H9 (cell line): ENCODE measurements around the gene RAB1B. TPM values are rescaled to one million over a fixed set of nuclear protein-coding genes. Genes with fewer than 3 reads are reported as not detected.

Experiments used
- DNase-seq: peaks from one replicate; pipeline ENCODE4 v3.0.0-alpha.2; 2017
- H2AFZ ChIP-seq: one replicate; pipeline ENCODE4 v1.6.1; 2013; ENCODE audit warnings: mild to moderate bottlenecking, low read length, control low read depth, moderate library complexity
- H2AK5ac ChIP-seq: 2 replicates; pipeline ENCODE4 v1.6.1; 2013; ENCODE audit warnings: low read length, control low read depth, mixed read lengths; ENCODE audit not compliant: insufficient read length
- H2BK120ac ChIP-seq: one replicate; pipeline ENCODE4 v1.6.1; 2013; ENCODE audit warnings: low read depth, mild to moderate bottlenecking, low read length, control low read depth, inconsistent platforms; ENCODE audit not compliant: poor library complexity, severe bottlenecking
- H2BK12ac ChIP-seq: 2 replicates; pipeline ENCODE4 v1.6.1; 2013; ENCODE audit warnings: low read length, control low read depth, mixed read lengths, low read depth; ENCODE audit not compliant: insufficient read length
- H2BK15ac ChIP-seq: 2 replicates; pipeline ENCODE4 v1.6.1; 2013; ENCODE audit warnings: low read depth, low read length, control low read depth
- H2BK20ac ChIP-seq: one replicate; pipeline ENCODE4 v1.6.1; 2013; ENCODE audit warnings: low read depth, mild to moderate bottlenecking, low read length, control low read depth, inconsistent platforms; ENCODE audit not compliant: poor library complexity, severe bottlenecking
- H2BK5ac ChIP-seq: 2 replicates; pipeline ENCODE4 v1.6.1; 2013; ENCODE audit warnings: low read length, control low read depth, mixed read lengths; ENCODE audit not compliant: insufficient read length
- H3K14ac ChIP-seq: 2 replicates; pipeline ENCODE4 v1.6.1; 2013; ENCODE audit warnings: low read length, control low read depth; ENCODE audit not compliant: insufficient read depth
- H3K18ac ChIP-seq: 2 replicates; pipeline ENCODE4 v1.6.1; 2013; ENCODE audit warnings: low read depth, mild to moderate bottlenecking, mixed read lengths, low read length, control low read depth; ENCODE audit not compliant: insufficient read length
- H3K23ac ChIP-seq: 2 replicates; pipeline ENCODE4 v1.6.1; 2013; ENCODE audit warnings: low read length, control low read depth, mixed read lengths, low read depth; ENCODE audit not compliant: insufficient read length
- H3K23me2 ChIP-seq: 2 replicates; pipeline ENCODE4 v1.6.1; 2013; ENCODE audit warnings: low read depth, mild to moderate bottlenecking, mixed read lengths, low read length, control low read depth; ENCODE audit not compliant: insufficient read length, poor library complexity, severe bottlenecking
- H3K27ac ChIP-seq: 2 replicates; pipeline ENCODE4 v1.5.1; 2013; ENCODE audit warnings: low read length, control low read depth, mixed read lengths, low read depth; ENCODE audit not compliant: insufficient read length
- H3K27me3 ChIP-seq: 2 replicates; pipeline ENCODE4 v1.6.1; 2013; ENCODE audit warnings: low read length, control low read depth, inconsistent platforms; ENCODE audit not compliant: insufficient read depth
- H3K4ac ChIP-seq: 2 replicates; pipeline ENCODE4 v1.6.1; 2013; ENCODE audit warnings: low read depth, mild to moderate bottlenecking, control low read depth, inconsistent platforms, low read length, moderate library complexity
- H3K4me1 ChIP-seq: 2 replicates; pipeline ENCODE4 v1.6.1; 2013; ENCODE audit warnings: low read length, control low read depth, inconsistent platforms; ENCODE audit not compliant: insufficient read depth
- H3K4me2 ChIP-seq: 2 replicates; pipeline ENCODE4 v1.6.1; 2013; ENCODE audit warnings: low read length, control low read depth, mixed read lengths; ENCODE audit not compliant: insufficient read length, insufficient read depth
- H3K56ac ChIP-seq: 2 replicates; pipeline ENCODE4 v1.6.1; 2013; ENCODE audit warnings: low read depth, mild to moderate bottlenecking, mixed read lengths, low read length, control low read depth; ENCODE audit not compliant: insufficient read length
- H3K79me1 ChIP-seq: 2 replicates; pipeline ENCODE4 v1.6.1; 2013; ENCODE audit warnings: low read depth, mild to moderate bottlenecking, moderate library complexity, low read length, control low read depth, inconsistent platforms; ENCODE audit not compliant: insufficient read depth, poor library complexity, severe bottlenecking
- H3K79me2 ChIP-seq: 2 replicates; pipeline ENCODE4 v1.6.1; 2013; ENCODE audit warnings: low read length, control low read depth, inconsistent platforms; ENCODE audit not compliant: insufficient read depth
- H3K9ac ChIP-seq: 2 replicates; pipeline ENCODE4 v1.6.1; 2013; ENCODE audit warnings: low read length, control low read depth, mixed read lengths; ENCODE audit not compliant: insufficient read length; ENCODE audit errors: extremely low read depth
- H3K9me3 ChIP-seq: one replicate; pipeline ENCODE4 v1.6.1; 2013; ENCODE audit warnings: low read depth, low read length, inconsistent platforms; ENCODE audit not compliant: control insufficient read depth
- H3T11ph ChIP-seq: one replicate; pipeline ENCODE4 v1.6.1; 2013; ENCODE audit warnings: mild to moderate bottlenecking, low read length, control low read depth, inconsistent platforms
- H4K20me1 ChIP-seq: one replicate; pipeline ENCODE4 v1.6.1; 2013; ENCODE audit not compliant: control insufficient read depth, insufficient read length, insufficient read depth
- H4K5ac ChIP-seq: 2 replicates; pipeline ENCODE4 v1.6.1; 2013; ENCODE audit warnings: low read depth, mild to moderate bottlenecking, mixed read lengths, low read length, control low read depth; ENCODE audit not compliant: insufficient read length
- H4K8ac ChIP-seq: replicated peaks from 2 replicates; pipeline ENCODE4 v1.6.1; 2013; ENCODE audit warnings: low read length, control low read depth, mixed read lengths, low read depth; ENCODE audit not compliant: insufficient read length
- H4K91ac ChIP-seq: 2 replicates; pipeline ENCODE4 v1.6.1; 2013; ENCODE audit warnings: low read depth, mild to moderate bottlenecking, moderate library complexity, mixed read lengths, low read length, control low read depth; ENCODE audit not compliant: insufficient read length
- H3K27ac Mint-ChIP-seq, 3 experiments: 2 replicates in 2 of 3; 3 replicates in 1 of 3; pipeline ENCODE4 v1.8.0; 2020 to 2021; ENCODE audit warnings: mixed read lengths in 3 of 3, mild to moderate bottlenecking in 1 of 3, moderate library complexity in 1 of 3
- H3K27me3 Mint-ChIP-seq: 2 replicates; pipeline ENCODE4 v1.8.0; 2021; ENCODE audit warnings: low read depth, mild to moderate bottlenecking, moderate library complexity, mixed read lengths
- H3K36me3 Mint-ChIP-seq, 3 experiments: 2 replicates in 2 of 3; 3 replicates in 1 of 3; pipeline ENCODE4 v1.8.0; 2020 to 2021; ENCODE audit warnings: low read depth in 3 of 3, mixed read lengths in 3 of 3; ENCODE audit not compliant: insufficient read depth in 1 of 3
- H3K4me1 Mint-ChIP-seq, 2 experiments: 2 replicates each; pipeline ENCODE4 v1.8.0; 2020; ENCODE audit warnings: mixed read lengths in 2 of 2
- H3K4me3 Mint-ChIP-seq, 2 experiments: 2 replicates in 1 of 2; 3 replicates in 1 of 2; pipeline ENCODE4 v1.8.0; 2020 to 2021; ENCODE audit warnings: mild to moderate bottlenecking in 2 of 2, mixed read lengths in 2 of 2, moderate library complexity in 1 of 2
- H3K9me3 Mint-ChIP-seq, 2 experiments: 2 replicates in 1 of 2; 3 replicates in 1 of 2; pipeline ENCODE4 v1.8.0; 2020; ENCODE audit warnings: mild to moderate bottlenecking in 2 of 2, mixed read lengths in 2 of 2, moderate library complexity in 1 of 2
- WGBS: extraction: QIAGEN DNeasy Blood & Tissue Kit; methylation state at CpG from one replicate; pipeline ENCODE4 v1.1.7; 2013; ENCODE audit warnings: missing lambda C conversion rate, low lambda C conversion rate, mixed read lengths; ENCODE audit not compliant: insufficient read length; ENCODE audit errors: extremely low coverage; 5-methylcytosine and 5-hydroxymethylcytosine counted together
- total RNA-seq: library from RNA; stranded (reverse); gene quantifications from 2 replicates; pipeline ENCODE4 v1.2.1, GENCODE V29; 2021
- TF ChIP-seq, protein P1 (sequence below): fragments of 200-600 bp; sonication (generic); conservative IDR thresholded peaks from 3 replicates; pipeline ENCODE4 v1.8.0; 2021; ENCODE audit warnings: antibody characterized with exemption, mild to moderate bottlenecking

RAB1B gene
- total RNA-seq, 1 experiment from 2014 or later, result 118 TPM

- Mint-ChIP-seq H3K4me3 (no peak overlapping the region), H3K9me3 (no peaks in the 10 kb centered on the region), H3K27ac (no peak overlapping the region), H3K4me1 (peaks cover 13 to 23% of the 10 kb centered on the region in 2 experiments), H3K36me3 (no peaks in the 10 kb centered on the region), H3K27me3 (peaks cover 5% of the 10 kb centered on the region)
- Histone ChIP-seq H3T11ph (no peak overlapping the region), H3K23me2 (no peaks in the 10 kb centered on the region), H2BK20ac (no peak overlapping the region), H4K91ac (no peak overlapping the region), H3K14ac (no peak overlapping the region), H3K9ac (no peak overlapping the region), H2BK15ac (no peak overlapping the region), H3K4me2 (no peak overlapping the region), H2AFZ (no peak overlapping the region), H2BK12ac (no peak overlapping the region), H3K4ac (no peak overlapping the region), H4K5ac (no peak overlapping the region), H2BK120ac (no peak overlapping the region), H3K56ac (no peak overlapping the region), H3K18ac (no peak overlapping the region), H3K79me1 (no peaks in the 10 kb centered on the region), H2BK5ac (no peak overlapping the region), H3K4me1 (no peaks in the 10 kb centered on the region; the same call in 1 of the 2 replicates), H3K27me3 (no peaks in the 10 kb centered on the region), H3K23ac (no peak overlapping the region), H3K9me3 (no peaks in the 10 kb centered on the region), H2AK5ac (no peak overlapping the region), H4K20me1 (no peaks in the 10 kb centered on the region), H3K79me2 (no peaks in the 10 kb centered on the region), H3K27ac (no peak overlapping the region), H4K8ac (no peak overlapping the region)
- no peak for DNase-seq
- no CpG with 5 or more reads among the region's 3 CpGs for WGBS
- TF ChIP-seq, protein P1, sequence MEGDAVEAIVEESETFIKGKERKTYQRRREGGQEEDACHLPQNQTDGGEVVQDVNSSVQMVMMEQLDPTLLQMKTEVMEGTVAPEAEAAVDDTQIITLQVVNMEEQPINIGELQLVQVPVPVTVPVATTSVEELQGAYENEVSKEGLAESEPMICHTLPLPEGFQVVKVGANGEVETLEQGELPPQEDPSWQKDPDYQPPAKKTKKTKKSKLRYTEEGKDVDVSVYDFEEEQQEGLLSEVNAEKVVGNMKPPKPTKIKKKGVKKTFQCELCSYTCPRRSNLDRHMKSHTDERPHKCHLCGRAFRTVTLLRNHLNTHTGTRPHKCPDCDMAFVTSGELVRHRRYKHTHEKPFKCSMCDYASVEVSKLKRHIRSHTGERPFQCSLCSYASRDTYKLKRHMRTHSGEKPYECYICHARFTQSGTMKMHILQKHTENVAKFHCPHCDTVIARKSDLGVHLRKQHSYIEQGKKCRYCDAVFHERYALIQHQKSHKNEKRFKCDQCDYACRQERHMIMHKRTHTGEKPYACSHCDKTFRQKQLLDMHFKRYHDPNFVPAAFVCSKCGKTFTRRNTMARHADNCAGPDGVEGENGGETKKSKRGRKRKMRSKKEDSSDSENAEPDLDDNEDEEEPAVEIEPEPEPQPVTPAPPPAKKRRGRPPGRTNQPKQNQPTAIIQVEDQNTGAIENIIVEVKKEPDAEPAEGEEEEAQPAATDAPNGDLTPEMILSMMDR, result no peak
Measured at GRCh38 chr11:66299186-66299585, 30.7 kb downstream of the RAB1B start.
